Activated T-helper 2 cell treated with anti-CD3 and anti-CD28 coated beads, Interferon-gamma antibody, Interleukin-2, Interleukin-4, amounts not matched to agents 10 μg/mL and 5 μg/mL and 100 μg/mL, durations not matched to agents 14 hours and 24 hours and 36 hours (primary cell): ENCODE measurements around the gene RBM19. TPM values are rescaled to one million over a fixed set of nuclear protein-coding genes. Genes with fewer than 3 reads are reported as not detected.

ENCODE experiments used
- DNase-seq: peaks from one replicate; pipeline ENCODE4 v3.0.0; 2021; ENCODE audit warnings: low spot score
- H3K27ac Mint-ChIP-seq: one replicate; pipeline ENCODE4 v1.8.0; 2021; ENCODE audit warnings: mixed read lengths
- H3K27me3 Mint-ChIP-seq: one replicate; pipeline ENCODE4 v1.8.0; 2021; ENCODE audit warnings: low read depth, mixed read lengths
- H3K36me3 Mint-ChIP-seq: one replicate; pipeline ENCODE4 v1.8.0; 2021; ENCODE audit warnings: low read depth, mixed read lengths
- H3K4me1 Mint-ChIP-seq: one replicate; pipeline ENCODE4 v1.8.0; 2021; ENCODE audit warnings: low read depth, mixed read lengths
- H3K4me3 Mint-ChIP-seq: one replicate; pipeline ENCODE4 v1.8.0; 2021; ENCODE audit warnings: low read depth, mild to moderate bottlenecking, moderate library complexity, mixed read lengths
- H3K9me3 Mint-ChIP-seq: one replicate; pipeline ENCODE4 v1.8.0; 2021; ENCODE audit warnings: mixed read lengths
- intact Hi-C: fragments of 100-400 bp; cut with micrococcal nuclease; formaldehyde crosslinking; loops from one replicate; pipeline ENCODE4 v1.15.1; 2023
- total RNA-seq: library from RNA; stranded (reverse); gene quantifications from 2 replicates; pipeline ENCODE4 v1.2.3, GENCODE V29; 2022

Gene RBM19
- total RNA-seq, 1 donor from 2014 or later, result 96.8 TPM

- H3K27me3 Mint-ChIP-seq, result no peaks in the 10 kb centered on the region
- intact Hi-C loops, result no loop called here
- DNase-seq, result no peak
- H3K27ac Mint-ChIP-seq, result no peak overlapping the region
- peaks cover 6% of the 10 kb centered on the region for H3K4me1 Mint-ChIP-seq
- peaks cover 15% of the 10 kb centered on the region for H3K36me3 Mint-ChIP-seq
- H3K9me3 Mint-ChIP-seq, result no peaks in the 10 kb centered on the region
- H3K4me3 Mint-ChIP-seq, result no peak overlapping the region
Observed at GRCh38 chr12:113896194-113896593, 69.9 kb downstream of the RBM19 start.

GRCh38 chr12:113895176-113895575 is 70.9 kb downstream of the RBM19 start:
- DNase-seq, result no peak
- intact Hi-C loops, result no loop called here
- Mint-ChIP-seq H3K4me3 (no peak overlapping the region), H3K9me3 (no peaks in the 10 kb centered on the region), H3K36me3 (peaks cover 15% of the 10 kb centered on the region), H3K27ac (no peak overlapping the region), H3K4me1 (peaks cover 6% of the 10 kb centered on the region), H3K27me3 (no peaks in the 10 kb centered on the region)

- Mint-ChIP-seq H3K4me3 (no peak overlapping the region), H3K4me1 (peaks cover 6% of the 10 kb centered on the region), H3K36me3 (peaks cover 15% of the 10 kb centered on the region), H3K9me3 (no peaks in the 10 kb centered on the region), H3K27ac (no peak overlapping the region), H3K27me3 (no peaks in the 10 kb centered on the region)
- intact Hi-C loops, result no loop called here
- DNase-seq, result no peak
Observed at GRCh38 chr12:113894697-113895096, 71.4 kb downstream of the RBM19 start.

GRCh38 chr12:113893221-113893620 is 72.9 kb downstream of the RBM19 start:
- H3K9me3 Mint-ChIP-seq, result no peaks in the 10 kb centered on the region
- H3K4me1 Mint-ChIP-seq, result peaks cover 6% of the 10 kb centered on the region
- peaks cover 12% of the 10 kb centered on the region for H3K36me3 Mint-ChIP-seq
- DNase-seq, result no peak
- H3K4me3 Mint-ChIP-seq, result no peak overlapping the region
- no peaks in the 10 kb centered on the region for H3K27me3 Mint-ChIP-seq
- no peak overlapping the region for H3K27ac Mint-ChIP-seq
- intact Hi-C loops, result no loop called here

GRCh38 chr12:113892556-113892955 is 73.6 kb downstream of the RBM19 start:
- intact Hi-C loops, result no loop called here
- DNase-seq, result no peak
- Mint-ChIP-seq H3K36me3 (peaks cover 12% of the 10 kb centered on the region), H3K4me3 (no peak overlapping the region), H3K27ac (no peak overlapping the region), H3K27me3 (no peaks in the 10 kb centered on the region), H3K9me3 (no peaks in the 10 kb centered on the region), H3K4me1 (peaks cover 6% of the 10 kb centered on the region)

- Mint-ChIP-seq H3K4me1 (peaks cover 6% of the 10 kb centered on the region), H3K4me3 (no peak overlapping the region), H3K27me3 (no peaks in the 10 kb centered on the region), H3K9me3 (no peaks in the 10 kb centered on the region), H3K36me3 (peaks cover 12% of the 10 kb centered on the region), H3K27ac (no peak overlapping the region)
- intact Hi-C loops, result no loop called here
- DNase-seq, result no peak
Observed at GRCh38 chr12:113891739-113892520, 74.2 kb downstream of the RBM19 start.

- H3K4me3 Mint-ChIP-seq, result no peak overlapping the region
- intact Hi-C loops, result no loop called here
- H3K27me3 Mint-ChIP-seq, result no peaks in the 10 kb centered on the region
- H3K27ac Mint-ChIP-seq, result no peak overlapping the region
- DNase-seq, result no peak
- peaks cover 12% of the 10 kb centered on the region for H3K36me3 Mint-ChIP-seq
- peaks cover 6% of the 10 kb centered on the region for H3K4me1 Mint-ChIP-seq
- no peaks in the 10 kb centered on the region for H3K9me3 Mint-ChIP-seq
Observed at GRCh38 chr12:113891167-113891692, 74.9 kb downstream of the RBM19 start.

GRCh38 chr12:113889891-113890581 is 76.1 kb downstream of the RBM19 start:
- H3K4me3 Mint-ChIP-seq, result no peak overlapping the region
- peaks cover 6% of the 10 kb centered on the region for H3K4me1 Mint-ChIP-seq
- no peaks in the 10 kb centered on the region for H3K27me3 Mint-ChIP-seq
- peaks cover 8% of the 10 kb centered on the region for H3K36me3 Mint-ChIP-seq
- no peak overlapping the region for H3K27ac Mint-ChIP-seq
- no peak for DNase-seq
- intact Hi-C loops, result no loop called here
- H3K9me3 Mint-ChIP-seq, result no peaks in the 10 kb centered on the region

- H3K36me3 Mint-ChIP-seq, result peaks cover 8% of the 10 kb centered on the region
- peaks cover 6% of the 10 kb centered on the region for H3K4me1 Mint-ChIP-seq
- no peaks in the 10 kb centered on the region for H3K27me3 Mint-ChIP-seq
- no peak overlapping the region for H3K4me3 Mint-ChIP-seq
- intact Hi-C loops, result no loop called here
- no peak for DNase-seq
- H3K9me3 Mint-ChIP-seq, result no peaks in the 10 kb centered on the region
- H3K27ac Mint-ChIP-seq, result no peak overlapping the region
Observed at GRCh38 chr12:113889076-113889475, 77.0 kb downstream of the RBM19 start.

- Mint-ChIP-seq H3K27ac (no peak overlapping the region), H3K4me1 (peaks cover 6% of the 10 kb centered on the region), H3K36me3 (peaks cover 5% of the 10 kb centered on the region), H3K4me3 (no peak overlapping the region), H3K27me3 (no peaks in the 10 kb centered on the region), H3K9me3 (no peaks in the 10 kb centered on the region)
- intact Hi-C loops, result no loop called here
- DNase-seq, result no peak
Observed at GRCh38 chr12:113888435-113888834, 77.7 kb downstream of the RBM19 start.

- Mint-ChIP-seq H3K9me3 (no peaks in the 10 kb centered on the region), H3K27me3 (no peaks in the 10 kb centered on the region), H3K4me1 (peaks cover 6% of the 10 kb centered on the region), H3K4me3 (no peak overlapping the region), H3K27ac (no peak overlapping the region), H3K36me3 (peaks cover 3% of the 10 kb centered on the region)
- DNase-seq, result no peak
- intact Hi-C loops, result no loop called here
Observed at GRCh38 chr12:113887906-113888305, 78.2 kb downstream of the RBM19 start.

GRCh38 chr12:113886721-113887120 is 79.4 kb downstream of the RBM19 start:
- no peaks in the 10 kb centered on the region for H3K9me3 Mint-ChIP-seq

GRCh38 chr12:113884392-113884791 is 81.7 kb downstream of the RBM19 start:
- peaks cover 3% of the 10 kb centered on the region for H3K36me3 Mint-ChIP-seq
- H3K9me3 Mint-ChIP-seq, result no peaks in the 10 kb centered on the region
- no peak overlapping the region for H3K4me3 Mint-ChIP-seq
- no peak overlapping the region for H3K27ac Mint-ChIP-seq
- H3K27me3 Mint-ChIP-seq, result no peaks in the 10 kb centered on the region
- intact Hi-C loops, result no loop called here
- no peaks in the 10 kb centered on the region for H3K4me1 Mint-ChIP-seq
- DNase-seq, result no peak

More at GRCh38 chr12:113886721-113887120, 79.4 kb downstream of the RBM19 start:
- Mint-ChIP-seq H3K27ac (no peak overlapping the region), H3K4me3 (no peak overlapping the region), H3K27me3 (no peaks in the 10 kb centered on the region), H3K4me1 (no peaks in the 10 kb centered on the region), H3K36me3 (peaks cover 3% of the 10 kb centered on the region)
- intact Hi-C loops, result no loop called here
- no peak for DNase-seq
